T-helper 2 cell (primary cell): Measurements from ENCODE around the gene SCGB3A2.

Experiments
- DNase-seq, 5 experiments: peaks; one replicate each; pipeline versions ENCODE4 v3.0.0 to v3.0.0-alpha.2; 2012 to 2022

SCGB3A2 gene

GRCh38 chr5:147906326-147907095 is 28.0 kb downstream of the SCGB3A2 start, which contains the start of gene C5orf46:
Gene C5orf46, minus strand, starts transcription at chr5:147906538. Its CDS starts 37 bp downstream, at chr5:147906501.
- no peak for DNase-seq

GRCh38 chr5:147911427-147911826 is 32.9 kb downstream of the SCGB3A2 start:
- no peak for DNase-seq

- no peak for DNase-seq
These were observed 33.5 kb downstream of the SCGB3A2 start for GRCh38 chr5:147912011-147912410.

- no peak for DNase-seq
These were observed 35.3 kb downstream of the SCGB3A2 start for GRCh38 chr5:147913786-147914185.

- no peak for DNase-seq
These were observed 39.7 kb downstream of the SCGB3A2 start for GRCh38 chr5:147918101-147918685.

GRCh38 chr5:147918899-147919298 is 40.4 kb downstream of the SCGB3A2 start:
- DNase-seq = no peak

- no peak for DNase-seq
These were observed 42.0 kb downstream of the SCGB3A2 start for GRCh38 chr5:147920420-147921030.

GRCh38 chr5:147921136-147921535 is 42.6 kb downstream of the SCGB3A2 start:
- no peak for DNase-seq

GRCh38 chr5:147925020-147925419 is 46.5 kb downstream of the SCGB3A2 start:
- DNase-seq = no peak

- no peak for DNase-seq
These were observed 49.4 kb downstream of the SCGB3A2 start for GRCh38 chr5:147927901-147928300.

- DNase-seq = no peak
These were observed 52.3 kb downstream of the SCGB3A2 start for GRCh38 chr5:147930769-147931168.
